Gastrocnemius medialis (tissue), 4 donors: Measurements from ENCODE around the gene PIGN.

Experiments used
- CTCF ChIP-seq, 5 experiments: fragments of 450-650 bp in 3 of 5; fragments of 200-600 bp in 2 of 5; sonication (generic) in 2 of 5; IDR thresholded peaks in 4 of 5; conservative IDR thresholded peaks in 1 of 5; 1 replicate in 4 of 5; 2 replicates in 1 of 5; pipeline ENCODE4 v1.5.1; 2016 to 2019; ENCODE audit warnings: antibody characterized with exemption in 5 of 5, mild to moderate bottlenecking in 3 of 5, moderate library complexity in 3 of 5
- POLR2A ChIP-seq, 2 donors: fragments of 450-650 bp; IDR thresholded peaks; one replicate each; pipeline ENCODE4 v1.6.1; 2017; ENCODE audit warnings: antibody characterized with exemption in 2 of 2, mild to moderate bottlenecking in 2 of 2, moderate library complexity in 2 of 2

- TF ChIP-seq CTCF (IDR thresholded peaks at IDR 0.05 in 4 of 5, conservative IDR thresholded peaks at IDR 0.05 in 1 of 5) (no peak), POLR2A (IDR thresholded peaks at IDR 0.05) (no peak)
These were observed 185.5 kb downstream of the PIGN start for GRCh38 chr18:62001396-62001795.
